K562 (cell line): ENCODE measurements around the gene DCUN1D3. TPM values are rescaled to one million over a fixed set of nuclear protein-coding genes. Genes with fewer than 3 reads are reported as not detected.

Source experiments
- ATAC-seq: fragments of 200-7000 bp; cut with Tn5 transposase; 3 replicates; pipeline ENCODE4 v1.9.1; 2020; ENCODE audit warnings: moderate library complexity
- BruUV-seq: library from RNA; stranded (reverse); fragments of 400-500 nt; replicated peaks from 2 replicates; lab custom pipeline; 2021; lab: Mats Ljungman, UMichigan
- CTCF ChIA-PET: fragments of 300-600 bp; formaldehyde crosslinking; extraction: SDS; loops from one replicate; lab custom pipeline; 2021; ENCODE audit warnings: low intra/inter-chr PET ratio; lab: Yijun Ruan, JAX
- POLR2A ChIA-PET: fragments of 300-600, 350-650 bp; sonication (Branson Sonifier 250); formaldehyde crosslinking; extraction: SDS; loops from one replicate; lab custom pipeline; 2021; ENCODE audit warnings: antibody characterized with exemption, inconsistent platforms; lab: Yijun Ruan, JAX
- DNase-seq, 4 experiments: peaks; one replicate each; pipeline versions ENCODE4 v3.0.0 to v3.0.0-alpha.2; 2011 to 2018; ENCODE audit warnings: low spot score in 3 of 4, mixed read lengths in 3 of 4; ENCODE audit errors: extremely low read depth in 1 of 4
- FAIRE-seq: peaks from 2 replicates; lab custom pipeline; 2011; peaks lifted over from hg19 to GRCh38; lab: Jason Lieb, UNC
- H2AFZ ChIP-seq: 2 replicates; pipeline ENCODE4 v1.6.0; 2011; ENCODE audit warnings: low read depth, low read length, control low read depth, inconsistent platforms
- H3K27ac ChIP-seq: fragments of 200-600 bp; 3 replicates; pipeline ENCODE4 v1.8.0; 2011; ENCODE audit warnings: low read depth, mild to moderate bottlenecking, control low read depth, inconsistent platforms, low read length, moderate library complexity, mixed read lengths; ENCODE audit errors: extremely low read depth
- H3K27me3 ChIP-seq, 2 experiments: fragments of 300-600 bp in 1 of 2; 2 replicates in 1 of 2; 3 replicates in 1 of 2; pipeline versions ENCODE4 v1.6.0 to v1.8.0; 2011; ENCODE audit warnings: inconsistent platforms in 2 of 2, low read length in 2 of 2, mild to moderate bottlenecking in 1 of 2, mixed read lengths in 1 of 2, moderate library complexity in 1 of 2; ENCODE audit not compliant: control insufficient read depth in 2 of 2, insufficient read depth in 2 of 2
- H3K36me3 ChIP-seq: fragments of 300-600 bp; 3 replicates; pipeline ENCODE4 v1.8.0; 2011; ENCODE audit warnings: mild to moderate bottlenecking, low read length, inconsistent platforms; ENCODE audit not compliant: control insufficient read depth, insufficient read depth
- H3K4me1 ChIP-seq, 2 experiments: fragments of 200-600 bp in 1 of 2; replicated peaks in 1 of 2; 2 replicates in 1 of 2; 3 replicates in 1 of 2; pipeline versions ENCODE4 v1.5.1 to v1.8.0; 2011; ENCODE audit warnings: inconsistent platforms in 2 of 2, low read length in 2 of 2, mild to moderate bottlenecking in 1 of 2, mixed read lengths in 1 of 2, moderate library complexity in 1 of 2; ENCODE audit not compliant: control insufficient read depth in 2 of 2, insufficient read depth in 2 of 2
- H3K4me2 ChIP-seq: 2 replicates; pipeline ENCODE4 v1.6.1; 2011; ENCODE audit warnings: low read length, control low read depth, inconsistent platforms, mixed read lengths; ENCODE audit not compliant: insufficient read depth
- H3K4me3 ChIP-seq: fragments of 200-600 bp; sonication (generic), shearing (Covaris generic); 2 replicates; pipeline ENCODE4 v1.5.1; 2016; ENCODE audit warnings: control low read depth, inconsistent platforms
- H3K79me2 ChIP-seq: fragments of 200-600 bp; 3 replicates; pipeline ENCODE4 v1.8.0; 2011; ENCODE audit warnings: low read length, inconsistent platforms; ENCODE audit not compliant: control insufficient read depth, insufficient read depth
- H3K9ac ChIP-seq, 2 experiments: 2 replicates each; pipeline versions ENCODE4 v1.6.0 to v1.6.1; 2011; ENCODE audit warnings: low read depth in 2 of 2, low read length in 2 of 2, control low read depth in 1 of 2, inconsistent platforms in 1 of 2, mild to moderate bottlenecking in 1 of 2, mixed read lengths in 1 of 2; ENCODE audit not compliant: insufficient read depth in 1 of 2
- H3K9me1 ChIP-seq: one replicate; pipeline ENCODE4 v1.6.0; 2011; ENCODE audit warnings: inconsistent platforms, mild to moderate bottlenecking, low read length, moderate library complexity; ENCODE audit not compliant: control insufficient read depth, insufficient read depth
- H3K9me3 ChIP-seq: replicated peaks from 2 replicates; pipeline ENCODE4 v1.5.1; 2011; ENCODE audit warnings: low read depth, low read length, inconsistent platforms; ENCODE audit not compliant: control insufficient read depth, insufficient read depth
- H4K20me1 ChIP-seq: replicated peaks from 2 replicates; pipeline ENCODE4 v1.6.1; 2011; ENCODE audit warnings: low read length, inconsistent platforms, mixed read lengths; ENCODE audit not compliant: control insufficient read depth, insufficient read depth
- MEF2A ChIP-seq: IDR thresholded peaks from 2 replicates; pipeline ENCODE4 v1.6.1; 2011; ENCODE audit warnings: low read depth, mild to moderate bottlenecking, low read length, moderate library complexity; ENCODE audit not compliant: control insufficient read depth
- POLR2B ChIP-seq: fragments of 450-650 bp; IDR thresholded peaks from 2 replicates; pipeline ENCODE4 v1.6.1; 2018; ENCODE audit warnings: low read depth; ENCODE audit not compliant: partially characterized antibody
- ZNF134 ChIP-seq: fragments of 250-450 bp; sonication (Bioruptor Pico); conservative IDR thresholded peaks from 2 replicates; pipeline ENCODE4 v1.4.0; 2020
- WGBS: fragments of 100-300 bp; shearing (Covaris generic); methylation state at CpG from one replicate; pipeline ENCODE4 v1.1.6; 2016; ENCODE audit warnings: low coverage, mixed read lengths; ENCODE audit not compliant: insufficient coverage; ENCODE audit errors: missing lambda C conversion rate; 5-methylcytosine and 5-hydroxymethylcytosine counted together
- in situ Hi-C: fragments of 300-500 bp; cut with MboI; formaldehyde crosslinking; loops from 4 replicates; pipeline ENCODE4 v1.15.0; 2018; ENCODE audit warnings: inconsistent platforms, mixed read lengths
- intact Hi-C: fragments of 100-400 bp; cut with micrococcal nuclease; formaldehyde crosslinking; loops from 2 replicates; pipeline ENCODE4 v1.14.2; 2022
- polyA plus RNA-seq, 8 experiments: library from polyadenylated mRNA; depleted of rRNA in 4 of 8; stranded (reverse) in 5 of 8; unstranded in 3 of 8; fragments of >200 nt; fragmentation: Nextera tagmentation in 2 of 8; fragmentation: Illumina TruSeq in 1 of 8; extraction: Ambion mirVana in 2 of 8; extraction: Trizol in 1 of 8; gene quantifications; 2 replicates each; pipeline versions ENCODE4 v1.2.1 to v1.2.3, GENCODE V29; 2011 to 2014; ENCODE audit warnings: inconsistent platforms in 1 of 8, missing spikeins in 1 of 8
- total RNA-seq, 7 experiments: library from RNA; depleted of rRNA in 6 of 7; stranded (reverse); fragments of >200 nt in 6 of 7; fragmentation: Illumina TruSeq in 2 of 7; extraction: Trizol in 2 of 7; gene quantifications; 2 replicates each; pipeline versions ENCODE4 v1.2.1 to v1.2.3, GENCODE V29; 2011 to 2021; ENCODE audit warnings: low replicate concordance in 1 of 7
- TF ChIP-seq, protein P1 (sequence below): fragments of 450-650 bp; formaldehyde crosslinking; IDR thresholded peaks from 2 replicates; pipeline ENCODE4 v1.4.0; 2020; ENCODE audit warnings: mild to moderate bottlenecking, mixed read lengths

DCUN1D3 gene
- total and polyA plus RNA-seq, 9 of the 15 experiments (the other 6 are each of a cell fraction or from before 2014, with no cell fraction given): 1.0 to 4.7 (median 2.2) TPM

DNA sequence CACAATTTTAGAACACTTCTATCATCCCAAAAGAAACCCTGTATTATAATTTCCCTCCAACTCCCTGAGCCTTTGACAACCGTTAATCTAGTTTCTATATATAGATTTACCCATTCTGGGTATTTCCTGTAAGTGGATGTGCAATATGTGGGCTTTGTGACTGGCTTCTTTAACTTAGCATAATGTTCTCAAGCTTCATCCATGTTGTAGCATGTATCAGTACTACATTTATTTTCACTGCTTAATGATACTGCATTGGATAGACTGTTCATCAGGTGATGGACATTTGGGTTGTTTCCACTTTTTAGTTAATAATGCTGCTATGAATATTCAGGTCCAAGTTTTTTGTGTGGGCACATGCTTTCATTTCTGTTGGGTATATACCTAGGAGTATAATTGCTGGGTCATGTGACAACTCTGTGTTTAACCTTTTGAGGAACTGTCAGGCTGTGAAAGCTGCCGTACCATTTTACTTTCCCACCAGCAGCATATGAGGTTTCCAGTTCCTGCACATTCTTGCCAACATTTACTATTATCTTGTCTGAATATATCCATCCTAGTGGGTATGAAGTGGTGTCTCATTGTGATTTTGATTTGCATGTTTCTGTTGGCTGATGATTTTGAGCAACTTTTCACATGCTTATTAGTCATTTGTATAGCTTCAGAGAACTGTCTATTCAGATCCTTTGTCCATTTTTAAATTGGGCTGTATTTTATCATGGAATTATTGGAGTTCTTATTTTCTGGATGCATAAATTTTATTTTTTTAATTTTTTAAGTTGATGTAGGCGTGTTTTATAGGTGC lies 77.4 kb downstream of the DCUN1D3 start:
- intact Hi-C loops: no loop called here
- Histone ChIP-seq H3K9me3 (no peaks in the 10 kb centered on the region), H3K4me3 (no peak overlapping the region), H3K9me1 (no peaks in the 10 kb centered on the region), H3K27me3 (no peaks in the 10 kb centered on the region), H3K36me3 (peaks cover 77% of the 10 kb centered on the region), H3K4me2 (no peak overlapping the region), H3K9ac (no peak overlapping the region), H3K4me1 (peaks cover 0 to 17% of the 10 kb centered on the region in 2 experiments; a peak in 3 of 5 replicates), H3K27ac (no peak overlapping the region), H4K20me1 (no peaks in the 10 kb centered on the region), H3K79me2 (no peaks in the 10 kb centered on the region), H2AFZ (no peak overlapping the region)
- TF ChIP-seq POLR2B (no peak), ZNF134 (CRISPR knock-in tag) (peak; percentile 53; the same call in 1 of the 2 replicates), MEF2A (0 out of 2 replicates have a peak, but pooled peaks have one; percentile 19)
- TF ChIP-seq, protein P1, sequence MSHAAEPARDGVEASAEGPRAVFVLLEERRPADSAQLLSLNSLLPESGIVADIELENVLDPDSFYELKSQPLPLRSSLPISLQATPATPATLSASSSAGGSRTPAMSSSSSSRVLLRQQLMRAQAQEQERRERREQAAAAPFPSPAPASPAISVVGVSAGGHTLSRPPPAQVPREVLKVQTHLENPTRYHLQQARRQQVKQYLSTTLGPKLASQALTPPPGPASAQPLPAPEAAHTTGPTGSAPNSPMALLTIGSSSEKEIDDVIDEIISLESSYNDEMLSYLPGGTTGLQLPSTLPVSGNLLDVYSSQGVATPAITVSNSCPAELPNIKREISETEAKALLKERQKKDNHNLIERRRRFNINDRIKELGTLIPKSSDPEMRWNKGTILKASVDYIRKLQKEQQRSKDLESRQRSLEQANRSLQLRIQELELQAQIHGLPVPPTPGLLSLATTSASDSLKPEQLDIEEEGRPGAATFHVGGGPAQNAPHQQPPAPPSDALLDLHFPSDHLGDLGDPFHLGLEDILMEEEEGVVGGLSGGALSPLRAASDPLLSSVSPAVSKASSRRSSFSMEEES: peak; percentile 88
- WGBS: 76% methylated on average over 3 of the region's 3 CpGs
- ATAC-seq (no peak), DNase-seq (no peak), FAIRE-seq (no peak)
- in situ Hi-C loops: no loop called here
- no TSS peak for BruUV-seq
- CTCF ChIA-PET: no interaction called here
- POLR2A ChIA-PET: no interaction called here
